ENCODE data around the gene ADAM12. TPM values are rescaled to one million over a fixed set of nuclear protein-coding genes. Genes with fewer than 3 reads are reported as not detected.

The ADAM12 gene
- total and polyA plus RNA-seq, 9 of the 15 experiments (the other 6 are each of a cell fraction or from before 2014, with no cell fraction given), result not detected

DNA sequence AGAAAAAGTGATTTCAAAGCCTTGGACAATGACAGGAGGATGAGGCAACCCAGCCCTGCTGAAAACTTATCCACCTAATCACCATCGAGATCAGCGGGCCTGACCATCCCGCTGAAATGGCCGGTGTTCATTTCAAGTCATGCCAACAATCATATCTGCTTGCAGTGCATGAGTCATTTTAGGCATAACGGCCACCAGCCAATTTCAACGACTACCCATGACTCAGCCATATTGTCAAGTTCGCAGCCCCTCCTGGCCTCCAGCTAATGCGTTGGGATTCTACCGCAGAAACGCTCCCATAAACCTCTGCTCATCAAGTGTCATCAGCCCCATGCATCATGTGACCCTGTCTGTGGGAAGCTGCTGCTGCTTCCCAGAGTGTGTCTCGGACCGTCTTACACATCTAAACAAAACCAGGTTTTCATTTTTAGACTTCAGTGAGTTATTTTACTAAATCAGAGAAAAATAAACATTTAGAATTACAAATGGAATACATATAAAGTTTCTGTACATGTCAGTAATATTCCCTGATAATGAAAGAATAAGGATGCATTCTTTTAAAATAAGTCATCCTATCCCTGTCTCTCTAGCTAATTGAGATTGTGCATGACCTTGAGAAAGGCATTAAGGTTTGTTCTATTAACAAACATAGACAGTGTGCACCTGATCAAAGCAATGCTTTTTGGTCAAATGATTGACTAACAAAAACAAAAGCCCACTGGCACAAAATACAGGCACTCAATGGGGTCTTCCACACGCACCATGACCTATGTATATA lies 188.9 kb downstream of the ADAM12 start (continued):
- TF ChIP-seq, protein P1, sequence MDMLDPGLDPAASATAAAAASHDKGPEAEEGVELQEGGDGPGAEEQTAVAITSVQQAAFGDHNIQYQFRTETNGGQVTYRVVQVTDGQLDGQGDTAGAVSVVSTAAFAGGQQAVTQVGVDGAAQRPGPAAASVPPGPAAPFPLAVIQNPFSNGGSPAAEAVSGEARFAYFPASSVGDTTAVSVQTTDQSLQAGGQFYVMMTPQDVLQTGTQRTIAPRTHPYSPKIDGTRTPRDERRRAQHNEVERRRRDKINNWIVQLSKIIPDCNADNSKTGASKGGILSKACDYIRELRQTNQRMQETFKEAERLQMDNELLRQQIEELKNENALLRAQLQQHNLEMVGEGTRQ (CRISPR knock-in tag; IDR thresholded peaks at IDR 0.05), result peak; percentile 95
- TF ChIP-seq ZNF384 (IDR thresholded peaks at IDR 0.05; ENCODE audit: low read depth, low read length) (no peak), ERF (CRISPR knock-in tag; IDR thresholded peaks at IDR 0.05) (no peak), STAG1 (CRISPR knock-in tag; IDR thresholded peaks at IDR 0.05; ENCODE audit: borderline replicate concordance) (no peak), HLTF (IDR thresholded peaks at IDR 0.05) (no peak), JUNB (CRISPR knock-in tag; conservative IDR thresholded peaks at IDR 0.05) (peak; percentile 89), RAD21 (CRISPR knock-in tag; conservative IDR thresholded peaks at IDR 0.05 in 1 of 2, IDR thresholded peaks at IDR 0.05 in 1 of 2) (no peak), SAFB (IDR thresholded peaks at IDR 0.05; ENCODE audit: borderline replicate concordance, low read depth, low read length) (no peak), TAL1 (IDR thresholded peaks at IDR 0.05) (no peak), ZNF175 (CRISPR knock-in tag; IDR thresholded peaks at IDR 0.05; ENCODE audit: low read depth) (peak; percentile 44; the same call in 1 of the 2 replicates), BRD9 (IDR thresholded peaks at IDR 0.05; ENCODE audit: low read depth, partially characterized antibody) (no peak), RBM17 (IDR thresholded peaks at IDR 0.05; ENCODE audit: borderline replicate concordance, low read depth, low read length) (no peak), ZNF511 (CRISPR knock-in tag; IDR thresholded peaks at IDR 0.05) (no peak)
- TF ChIP-seq, protein P2, sequence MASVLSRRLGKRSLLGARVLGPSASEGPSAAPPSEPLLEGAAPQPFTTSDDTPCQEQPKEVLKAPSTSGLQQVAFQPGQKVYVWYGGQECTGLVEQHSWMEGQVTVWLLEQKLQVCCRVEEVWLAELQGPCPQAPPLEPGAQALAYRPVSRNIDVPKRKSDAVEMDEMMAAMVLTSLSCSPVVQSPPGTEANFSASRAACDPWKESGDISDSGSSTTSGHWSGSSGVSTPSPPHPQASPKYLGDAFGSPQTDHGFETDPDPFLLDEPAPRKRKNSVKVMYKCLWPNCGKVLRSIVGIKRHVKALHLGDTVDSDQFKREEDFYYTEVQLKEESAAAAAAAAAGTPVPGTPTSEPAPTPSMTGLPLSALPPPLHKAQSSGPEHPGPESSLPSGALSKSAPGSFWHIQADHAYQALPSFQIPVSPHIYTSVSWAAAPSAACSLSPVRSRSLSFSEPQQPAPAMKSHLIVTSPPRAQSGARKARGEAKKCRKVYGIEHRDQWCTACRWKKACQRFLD (CRISPR knock-in tag; IDR thresholded peaks at IDR 0.05), result peak; percentile 84; the same call in 1 of the 2 replicates
- TF ChIP-seq, protein P3, sequence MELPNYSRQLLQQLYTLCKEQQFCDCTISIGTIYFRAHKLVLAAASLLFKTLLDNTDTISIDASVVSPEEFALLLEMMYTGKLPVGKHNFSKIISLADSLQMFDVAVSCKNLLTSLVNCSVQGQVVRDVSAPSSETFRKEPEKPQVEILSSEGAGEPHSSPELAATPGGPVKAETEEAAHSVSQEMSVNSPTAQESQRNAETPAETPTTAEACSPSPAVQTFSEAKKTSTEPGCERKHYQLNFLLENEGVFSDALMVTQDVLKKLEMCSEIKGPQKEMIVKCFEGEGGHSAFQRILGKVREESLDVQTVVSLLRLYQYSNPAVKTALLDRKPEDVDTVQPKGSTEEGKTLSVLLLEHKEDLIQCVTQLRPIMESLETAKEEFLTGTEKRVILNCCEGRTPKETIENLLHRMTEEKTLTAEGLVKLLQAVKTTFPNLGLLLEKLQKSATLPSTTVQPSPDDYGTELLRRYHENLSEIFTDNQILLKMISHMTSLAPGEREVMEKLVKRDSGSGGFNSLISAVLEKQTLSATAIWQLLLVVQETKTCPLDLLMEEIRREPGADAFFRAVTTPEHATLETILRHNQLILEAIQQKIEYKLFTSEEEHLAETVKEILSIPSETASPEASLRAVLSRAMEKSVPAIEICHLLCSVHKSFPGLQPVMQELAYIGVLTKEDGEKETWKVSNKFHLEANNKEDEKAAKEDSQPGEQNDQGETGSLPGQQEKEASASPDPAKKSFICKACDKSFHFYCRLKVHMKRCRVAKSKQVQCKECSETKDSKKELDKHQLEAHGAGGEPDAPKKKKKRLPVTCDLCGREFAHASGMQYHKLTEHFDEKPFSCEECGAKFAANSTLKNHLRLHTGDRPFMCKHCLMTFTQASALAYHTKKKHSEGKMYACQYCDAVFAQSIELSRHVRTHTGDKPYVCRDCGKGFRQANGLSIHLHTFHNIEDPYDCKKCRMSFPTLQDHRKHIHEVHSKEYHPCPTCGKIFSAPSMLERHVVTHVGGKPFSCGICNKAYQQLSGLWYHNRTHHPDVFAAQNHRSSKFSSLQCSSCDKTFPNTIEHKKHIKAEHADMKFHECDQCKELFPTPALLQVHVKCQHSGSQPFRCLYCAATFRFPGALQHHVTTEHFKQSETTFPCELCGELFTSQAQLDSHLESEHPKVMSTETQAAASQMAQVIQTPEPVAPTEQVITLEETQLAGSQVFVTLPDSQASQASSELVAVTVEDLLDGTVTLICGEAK (IDR thresholded peaks at IDR 0.05), result no peak
- TF ChIP-seq, protein P3 (CRISPR knock-in tag; IDR thresholded peaks at IDR 0.05), result no peak

All from K562 (cell line).